HL-60 (cell line): Measurements from ENCODE around the gene PLCL2.

Experiments used
- DNase-seq, 2 experiments: peaks; one replicate each; pipeline ENCODE4 v3.0.0-alpha.2; 2010 to 2020; ENCODE audit warnings: low read depth in 1 of 2, low spot score in 1 of 2
- H3K27ac ChIP-seq: fragments of 250-450 bp; sonication (Bioruptor Pico); replicated peaks from 2 replicates; pipeline ENCODE4 v1.5.1; 2020; ENCODE audit warnings: mild to moderate bottlenecking, moderate library complexity
- H3K27me3 ChIP-seq: fragments of 250-450 bp; sonication (Bioruptor Pico); 2 replicates; pipeline ENCODE4 v1.5.1; 2021; ENCODE audit warnings: mild to moderate bottlenecking, moderate library complexity; ENCODE audit not compliant: insufficient read depth, poor library complexity, severe bottlenecking
- H3K4me3 ChIP-seq: replicated peaks from 2 replicates; pipeline ENCODE4 v1.5.1; 2011; ENCODE audit warnings: mild to moderate bottlenecking, control low read depth, low read length; ENCODE audit not compliant: insufficient read depth
- GABPA ChIP-seq: IDR thresholded peaks from 2 replicates; pipeline ENCODE4 v1.6.1; 2012; ENCODE audit warnings: low read depth
- POLR2AphosphoS5 ChIP-seq: IDR thresholded peaks from 2 replicates; pipeline ENCODE4 v1.6.1; 2012; ENCODE audit warnings: low read depth
- SPI1 ChIP-seq: IDR thresholded peaks from 2 replicates; pipeline ENCODE4 v1.6.1; 2012; ENCODE audit warnings: low read depth, mild to moderate bottlenecking, borderline replicate concordance
- TF ChIP-seq, protein P1 (sequence below): IDR thresholded peaks from 2 replicates; pipeline ENCODE4 v1.6.1; 2012; ENCODE audit warnings: low read depth; ENCODE audit not compliant: insufficient replicate concordance
- TF ChIP-seq, protein P2 (sequence below): IDR thresholded peaks from one replicate; pipeline ENCODE4 v1.5.1; 2011; ENCODE audit warnings: low read length, control low read depth, inconsistent platforms; ENCODE audit not compliant: insufficient read depth

Gene PLCL2

DNA sequence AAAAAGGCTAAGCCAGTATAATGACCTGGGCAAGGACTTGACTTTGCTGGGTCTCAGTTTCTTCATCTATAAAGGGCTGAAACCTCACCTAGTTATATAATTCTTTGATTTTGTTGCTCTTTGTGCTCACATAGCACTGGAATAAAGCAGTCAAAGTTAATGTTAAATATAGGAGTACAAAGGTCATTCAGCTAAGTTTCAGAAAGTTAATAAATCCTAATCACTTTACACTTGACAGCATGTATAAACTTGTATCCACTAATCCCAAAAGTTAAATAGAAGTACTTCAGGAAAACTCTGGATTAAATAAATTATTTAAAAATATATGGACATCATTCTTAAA is 33.9 kb downstream of the PLCL2 start:
- DNase-seq = no peak
- Histone ChIP-seq H3K27me3 (no peaks in the 10 kb centered on the region), H3K4me3 (no peak overlapping the region), H3K27ac (no peak overlapping the region)
- no peak for TF ChIP-seq POLR2AphosphoS5
- TF ChIP-seq GABPA = no peak
- TF ChIP-seq SPI1 = no peak
- TF ChIP-seq, protein P1, sequence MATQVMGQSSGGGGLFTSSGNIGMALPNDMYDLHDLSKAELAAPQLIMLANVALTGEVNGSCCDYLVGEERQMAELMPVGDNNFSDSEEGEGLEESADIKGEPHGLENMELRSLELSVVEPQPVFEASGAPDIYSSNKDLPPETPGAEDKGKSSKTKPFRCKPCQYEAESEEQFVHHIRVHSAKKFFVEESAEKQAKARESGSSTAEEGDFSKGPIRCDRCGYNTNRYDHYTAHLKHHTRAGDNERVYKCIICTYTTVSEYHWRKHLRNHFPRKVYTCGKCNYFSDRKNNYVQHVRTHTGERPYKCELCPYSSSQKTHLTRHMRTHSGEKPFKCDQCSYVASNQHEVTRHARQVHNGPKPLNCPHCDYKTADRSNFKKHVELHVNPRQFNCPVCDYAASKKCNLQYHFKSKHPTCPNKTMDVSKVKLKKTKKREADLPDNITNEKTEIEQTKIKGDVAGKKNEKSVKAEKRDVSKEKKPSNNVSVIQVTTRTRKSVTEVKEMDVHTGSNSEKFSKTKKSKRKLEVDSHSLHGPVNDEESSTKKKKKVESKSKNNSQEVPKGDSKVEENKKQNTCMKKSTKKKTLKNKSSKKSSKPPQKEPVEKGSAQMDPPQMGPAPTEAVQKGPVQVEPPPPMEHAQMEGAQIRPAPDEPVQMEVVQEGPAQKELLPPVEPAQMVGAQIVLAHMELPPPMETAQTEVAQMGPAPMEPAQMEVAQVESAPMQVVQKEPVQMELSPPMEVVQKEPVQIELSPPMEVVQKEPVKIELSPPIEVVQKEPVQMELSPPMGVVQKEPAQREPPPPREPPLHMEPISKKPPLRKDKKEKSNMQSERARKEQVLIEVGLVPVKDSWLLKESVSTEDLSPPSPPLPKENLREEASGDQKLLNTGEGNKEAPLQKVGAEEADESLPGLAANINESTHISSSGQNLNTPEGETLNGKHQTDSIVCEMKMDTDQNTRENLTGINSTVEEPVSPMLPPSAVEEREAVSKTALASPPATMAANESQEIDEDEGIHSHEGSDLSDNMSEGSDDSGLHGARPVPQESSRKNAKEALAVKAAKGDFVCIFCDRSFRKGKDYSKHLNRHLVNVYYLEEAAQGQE = no peak

DNA sequence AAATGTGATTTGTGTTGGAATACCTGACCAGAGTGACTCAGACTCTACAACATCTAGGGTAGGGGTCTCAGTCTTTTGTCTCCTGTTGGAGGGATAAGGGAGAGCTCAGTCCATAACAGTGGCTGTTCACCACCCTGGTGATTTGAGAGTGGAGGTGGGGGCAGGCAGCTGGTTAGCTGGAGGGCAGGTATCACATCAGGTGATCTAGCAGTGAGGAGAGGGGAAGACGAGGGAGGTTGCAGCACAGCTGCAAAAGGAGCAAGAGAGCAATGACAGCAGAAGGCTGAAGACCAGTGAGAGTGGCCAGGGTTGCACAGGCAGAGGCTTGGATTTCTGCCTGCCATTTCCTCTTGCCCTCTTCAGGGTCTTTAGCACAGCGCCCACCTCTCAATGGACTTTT is 38.4 kb downstream of the PLCL2 start:
- no peak overlapping the region for H3K4me3 ChIP-seq
- H3K27me3 ChIP-seq = no peaks in the 10 kb centered on the region
- TF ChIP-seq GABPA = no peak
- TF ChIP-seq, protein P2, sequence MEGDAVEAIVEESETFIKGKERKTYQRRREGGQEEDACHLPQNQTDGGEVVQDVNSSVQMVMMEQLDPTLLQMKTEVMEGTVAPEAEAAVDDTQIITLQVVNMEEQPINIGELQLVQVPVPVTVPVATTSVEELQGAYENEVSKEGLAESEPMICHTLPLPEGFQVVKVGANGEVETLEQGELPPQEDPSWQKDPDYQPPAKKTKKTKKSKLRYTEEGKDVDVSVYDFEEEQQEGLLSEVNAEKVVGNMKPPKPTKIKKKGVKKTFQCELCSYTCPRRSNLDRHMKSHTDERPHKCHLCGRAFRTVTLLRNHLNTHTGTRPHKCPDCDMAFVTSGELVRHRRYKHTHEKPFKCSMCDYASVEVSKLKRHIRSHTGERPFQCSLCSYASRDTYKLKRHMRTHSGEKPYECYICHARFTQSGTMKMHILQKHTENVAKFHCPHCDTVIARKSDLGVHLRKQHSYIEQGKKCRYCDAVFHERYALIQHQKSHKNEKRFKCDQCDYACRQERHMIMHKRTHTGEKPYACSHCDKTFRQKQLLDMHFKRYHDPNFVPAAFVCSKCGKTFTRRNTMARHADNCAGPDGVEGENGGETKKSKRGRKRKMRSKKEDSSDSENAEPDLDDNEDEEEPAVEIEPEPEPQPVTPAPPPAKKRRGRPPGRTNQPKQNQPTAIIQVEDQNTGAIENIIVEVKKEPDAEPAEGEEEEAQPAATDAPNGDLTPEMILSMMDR = no peak
- TF ChIP-seq, protein P1 = no peak
- no peak for TF ChIP-seq POLR2AphosphoS5
- TF ChIP-seq SPI1 = no peak
- no peak for DNase-seq
- H3K27ac ChIP-seq = no peak overlapping the region

DNA sequence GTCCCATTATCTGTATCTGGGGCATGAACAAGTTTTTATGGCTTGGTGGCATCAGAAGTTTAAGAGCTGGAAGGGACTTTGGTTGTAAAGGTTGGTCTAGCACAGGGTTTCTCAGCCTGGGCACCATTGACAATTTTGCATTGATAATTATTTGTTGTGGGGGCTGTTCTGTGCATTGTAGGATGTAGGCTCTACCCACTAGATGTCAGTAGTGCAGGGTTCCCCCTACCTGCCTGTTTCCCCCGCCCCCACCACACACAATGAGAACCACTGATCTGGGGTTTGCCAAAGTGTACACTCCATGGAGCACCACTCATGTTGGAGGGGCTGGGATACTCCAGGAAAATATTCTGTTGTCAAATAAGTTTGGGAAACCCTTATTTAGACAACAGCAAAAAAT is 42.7 kb downstream of the PLCL2 start:
- Histone ChIP-seq H3K4me3 (no peak overlapping the region), H3K27me3 (no peaks in the 10 kb centered on the region), H3K27ac (no peak overlapping the region)
- DNase-seq = no peak
- TF ChIP-seq, protein P2 = no peak
- no peak for TF ChIP-seq POLR2AphosphoS5
- TF ChIP-seq SPI1 = no peak

DNA sequence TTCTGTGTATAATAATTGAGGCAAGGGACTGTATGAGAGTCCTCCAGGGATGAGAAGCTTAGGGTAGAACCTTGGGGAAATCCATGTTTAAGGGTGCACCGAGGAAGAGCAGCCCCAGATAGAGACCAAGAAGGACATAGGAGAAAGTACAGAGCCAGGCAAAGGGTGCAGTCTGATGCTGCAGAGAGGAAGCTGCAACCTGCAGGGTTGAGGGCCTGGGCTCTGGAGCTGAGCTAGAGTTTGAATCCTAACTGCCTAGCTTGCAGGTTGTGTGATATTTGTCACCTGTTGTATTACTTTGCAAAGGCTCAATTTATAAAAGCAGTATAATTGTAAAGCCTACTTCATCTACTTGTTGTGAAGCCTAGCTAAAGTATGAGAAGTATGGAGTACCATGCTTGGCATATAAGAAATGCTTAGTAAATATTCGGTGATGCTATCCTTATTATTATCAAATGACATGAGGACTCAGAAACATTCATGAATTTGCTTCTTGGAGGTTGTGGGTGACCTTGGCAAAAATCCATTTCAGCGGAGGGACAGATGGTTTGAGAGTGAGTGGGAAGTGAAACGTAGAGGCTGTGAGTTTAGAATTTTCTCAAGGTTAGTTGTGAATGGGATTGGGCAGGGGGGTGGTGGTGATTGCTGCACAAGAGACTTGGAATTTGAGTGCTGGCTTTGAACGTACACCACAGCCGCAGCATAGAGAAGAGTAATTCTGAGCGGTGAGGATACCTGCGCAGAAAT is 43.8 kb downstream of the PLCL2 start:
- Histone ChIP-seq H3K27ac (no peak overlapping the region), H3K27me3 (no peaks in the 10 kb centered on the region), H3K4me3 (no peak overlapping the region)
- TF ChIP-seq, protein P2 = no peak
- no peak for TF ChIP-seq SPI1
- TF ChIP-seq, protein P1 = no peak
- TF ChIP-seq GABPA = no peak
- TF ChIP-seq POLR2AphosphoS5 = no peak
- DNase-seq = peak in 1 of 2 experiments; percentile 15
